HEK293T (cell line): ENCODE results near the gene ANKS1B.

Source experiments
- FOXM1 ChIP-seq: fragments of 450-650 bp; IDR thresholded peaks from 2 replicates; pipeline ENCODE4 v1.6.1; 2017; ENCODE audit warnings: mild to moderate bottlenecking, borderline replicate concordance
- NFRKB ChIP-seq: fragments of 450-650 bp; IDR thresholded peaks from 2 replicates; pipeline ENCODE4 v1.6.1; 2016; ENCODE audit warnings: mild to moderate bottlenecking, moderate library complexity
- SUZ12 ChIP-seq: fragments of 450-650 bp; IDR thresholded peaks from 2 replicates; pipeline ENCODE4 v1.6.1; 2016; ENCODE audit warnings: mild to moderate bottlenecking

GRCh38 chr12:99704036-99704435, 280.7 kb downstream of the ANKS1B start:
- TF ChIP-seq FOXM1 (no peak), SUZ12 (no peak), NFRKB (no peak)
